ENCODE data around the gene COL5A2.

The COL5A2 gene

DNA sequence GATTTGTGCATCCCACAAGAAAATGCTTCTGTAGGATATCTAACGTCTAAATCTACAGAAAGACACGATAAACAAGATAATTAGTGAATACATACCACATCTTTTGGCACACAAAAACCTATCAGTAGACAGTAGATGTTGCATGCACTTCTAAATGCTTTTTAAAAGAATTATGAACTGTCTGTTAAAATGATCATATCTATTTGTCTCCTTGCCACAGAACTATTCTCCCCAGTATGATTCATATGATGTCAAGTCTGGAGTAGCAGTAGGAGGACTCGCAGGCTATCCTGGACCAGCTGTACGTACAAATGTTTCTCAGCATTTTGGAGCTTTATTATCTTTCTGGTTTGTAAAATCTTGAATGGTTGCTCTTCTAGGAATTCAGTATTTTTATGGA is 192.7 kb downstream of the COL5A2 start:
- no peaks in the 10 kb centered on the region for H3K9me3 ChIP-seq (ENCODE audit: control insufficient read depth, low read length)
- H3K27ac ChIP-seq (ENCODE audit: insufficient read depth, low read length, poor library complexity, severe bottlenecking), result no peak overlapping the region
- H3K4me3 ChIP-seq (ENCODE audit: insufficient read depth, low read depth, low read length, poor library complexity, severe bottlenecking), result no peak overlapping the region
- H3K4me1 ChIP-seq (ENCODE audit: control insufficient read depth, insufficient read depth, low read length, poor library complexity, severe bottlenecking), result no peaks in the 10 kb centered on the region
- H3K27me3 ChIP-seq (replicated peaks; ENCODE audit: control insufficient read depth, insufficient read depth, low read length, poor library complexity, severe bottlenecking), result no peaks in the 10 kb centered on the region
- H3K36me3 ChIP-seq (ENCODE audit: control insufficient read depth, insufficient read depth, low read length), result no peaks in the 10 kb centered on the region
- DNase-seq, result no peak

DNA sequence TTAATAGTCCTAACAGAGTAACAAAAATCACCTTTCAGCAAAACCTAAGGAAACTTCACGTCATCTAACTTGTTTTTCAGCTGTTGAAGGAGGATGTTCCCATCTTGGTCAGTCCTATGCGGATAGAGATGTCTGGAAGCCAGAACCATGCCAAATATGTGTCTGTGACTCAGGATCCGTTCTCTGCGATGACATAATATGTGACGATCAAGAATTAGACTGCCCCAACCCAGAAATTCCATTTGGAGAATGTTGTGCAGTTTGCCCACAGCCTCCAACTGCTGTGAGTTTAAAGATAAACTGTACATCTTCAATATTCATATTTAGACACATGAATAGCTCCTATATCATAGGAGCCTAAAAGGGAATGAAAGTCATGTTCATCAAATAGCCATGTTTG is 194.9 kb downstream of the COL5A2 start:
- Histone ChIP-seq H3K36me3 (ENCODE audit: control insufficient read depth, insufficient read depth, low read length) (no peaks in the 10 kb centered on the region), H3K9me3 (ENCODE audit: control insufficient read depth, low read length) (no peaks in the 10 kb centered on the region), H3K27me3 (replicated peaks; ENCODE audit: control insufficient read depth, insufficient read depth, low read length, poor library complexity, severe bottlenecking) (no peaks in the 10 kb centered on the region), H3K27ac (ENCODE audit: insufficient read depth, low read length, poor library complexity, severe bottlenecking) (no peak overlapping the region), H3K4me3 (ENCODE audit: insufficient read depth, low read depth, low read length, poor library complexity, severe bottlenecking) (no peak overlapping the region), H3K4me1 (ENCODE audit: control insufficient read depth, insufficient read depth, low read length, poor library complexity, severe bottlenecking) (no peaks in the 10 kb centered on the region)
- DNase-seq, result no peak

DNA sequence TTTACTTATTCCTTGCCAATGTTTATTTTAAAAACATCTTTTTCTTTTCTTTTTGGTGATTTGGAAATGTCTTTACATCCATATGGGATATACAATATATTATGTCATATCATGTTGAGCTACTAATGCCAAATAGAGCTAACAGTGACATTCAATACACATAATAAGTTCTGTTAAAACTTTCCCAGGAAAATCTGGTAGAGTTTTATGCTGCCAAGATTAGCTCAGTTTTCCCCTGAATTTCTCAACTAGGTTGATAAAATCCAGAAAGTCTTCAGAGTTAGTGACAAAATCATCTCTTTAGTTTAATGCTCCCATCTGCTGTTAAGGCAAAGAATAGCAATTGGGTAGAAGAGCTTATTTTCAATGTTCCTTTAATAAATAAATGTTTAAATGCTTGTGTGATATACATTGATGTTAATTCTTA is 195.5 kb downstream of the COL5A2 start:
- DNase-seq, result no peak
- no peak overlapping the region for H3K4me3 ChIP-seq (ENCODE audit: insufficient read depth, low read depth, low read length, poor library complexity, severe bottlenecking)
- H3K9me3 ChIP-seq (ENCODE audit: control insufficient read depth, low read length), result no peaks in the 10 kb centered on the region
- H3K27me3 ChIP-seq (replicated peaks; ENCODE audit: control insufficient read depth, insufficient read depth, low read length, poor library complexity, severe bottlenecking), result no peaks in the 10 kb centered on the region
- H3K27ac ChIP-seq (ENCODE audit: insufficient read depth, low read length, poor library complexity, severe bottlenecking), result no peak overlapping the region
- H3K36me3 ChIP-seq (ENCODE audit: control insufficient read depth, insufficient read depth, low read length), result no peaks in the 10 kb centered on the region
- no peaks in the 10 kb centered on the region for H3K4me1 ChIP-seq (ENCODE audit: control insufficient read depth, insufficient read depth, low read length, poor library complexity, severe bottlenecking)

DNA sequence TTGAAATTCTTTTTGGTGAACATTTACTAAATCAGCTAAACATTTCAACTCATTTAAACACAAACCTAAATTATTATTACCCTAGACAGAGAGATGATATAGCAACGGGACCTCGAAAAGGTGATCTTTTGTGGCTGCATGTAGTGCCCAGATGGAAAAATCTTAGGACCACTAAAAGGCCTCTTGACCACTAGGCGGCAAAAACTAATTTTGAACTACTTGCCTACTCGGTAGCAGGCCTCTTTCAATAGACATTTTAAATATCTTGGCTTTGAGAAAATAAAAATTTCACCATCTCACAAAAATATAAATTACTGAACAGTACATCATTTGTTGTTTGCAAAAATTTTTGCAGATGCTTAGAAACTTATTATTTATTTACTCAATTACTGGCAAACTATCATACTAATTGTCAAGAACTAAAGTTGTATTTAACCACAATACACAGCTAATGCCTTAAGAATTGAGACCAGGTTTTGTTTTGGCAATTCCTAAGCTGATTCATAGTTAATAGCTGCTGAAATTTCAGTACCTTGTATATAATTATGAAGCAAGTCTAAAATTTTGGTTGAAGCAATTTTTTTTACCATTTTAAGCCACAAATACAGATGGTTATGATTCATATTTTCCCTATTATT is 196.0 kb downstream of the COL5A2 start:
- Histone ChIP-seq H3K4me1 (ENCODE audit: control insufficient read depth, insufficient read depth, low read length, poor library complexity, severe bottlenecking) (no peaks in the 10 kb centered on the region), H3K4me3 (ENCODE audit: insufficient read depth, low read depth, low read length, poor library complexity, severe bottlenecking) (no peak overlapping the region), H3K27me3 (replicated peaks; ENCODE audit: control insufficient read depth, insufficient read depth, low read length, poor library complexity, severe bottlenecking) (no peaks in the 10 kb centered on the region), H3K27ac (ENCODE audit: insufficient read depth, low read length, poor library complexity, severe bottlenecking) (no peak overlapping the region), H3K9me3 (ENCODE audit: control insufficient read depth, low read length) (no peaks in the 10 kb centered on the region), H3K36me3 (ENCODE audit: control insufficient read depth, insufficient read depth, low read length) (no peaks in the 10 kb centered on the region)
- DNase-seq, result no peak

All from effector memory CD4-positive, alpha-beta T cell (primary cell).